ENCODE data around the gene TCF7L1. TPM values are rescaled to one million over a fixed set of nuclear protein-coding genes. Genes with fewer than 3 reads are reported as not detected.

Gene TCF7L1
- total and polyA plus RNA-seq, 2 of the 13 experiments (the other 11 are each of a cell fraction or from before 2014, with no cell fraction given) = 0.04 to 0.15 TPM

DNA sequence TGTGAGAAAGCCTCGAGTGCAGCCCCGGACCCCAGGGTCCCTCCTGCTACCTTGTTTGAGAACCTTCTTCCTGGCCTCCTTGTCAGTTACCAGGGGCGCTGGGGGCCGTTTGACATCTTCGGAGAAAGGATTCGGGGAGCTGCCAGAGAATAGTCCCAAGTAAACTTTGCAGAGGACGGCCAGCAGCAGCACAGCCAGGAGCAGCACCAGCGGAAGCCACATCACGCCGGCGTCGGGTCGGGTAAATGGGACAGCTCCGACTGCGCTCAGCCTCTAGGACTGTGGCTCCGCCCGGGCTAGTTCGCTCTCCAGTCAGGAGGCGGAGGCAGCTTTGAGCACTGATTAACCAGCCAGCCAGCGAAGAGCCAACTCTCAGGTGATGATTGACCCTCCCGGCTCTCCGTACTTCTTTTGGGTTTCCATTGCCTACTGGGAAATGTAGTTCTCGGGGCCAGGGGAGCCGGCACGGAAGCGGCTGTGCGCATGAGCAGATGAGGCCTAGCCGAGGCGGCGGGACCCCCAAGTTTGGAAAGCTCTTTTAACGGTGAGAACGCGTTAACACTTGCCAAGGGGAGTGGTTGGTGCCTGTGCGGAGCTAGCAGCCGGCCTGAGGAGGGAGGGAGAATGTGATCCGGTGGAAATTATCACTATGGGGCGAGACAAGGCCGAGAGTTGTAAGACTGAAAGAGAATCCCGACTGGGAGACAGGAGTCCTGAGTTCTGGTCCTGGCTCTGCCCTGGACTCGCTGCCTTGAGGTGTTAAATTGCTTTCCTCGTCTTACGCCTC, 221.3 kb downstream of the TCF7L1 start, which contains the start of the genes ELMOD3 and RETSAT (continued):
- TF ChIP-seq ZNF275 (CRISPR knock-in tag; IDR thresholded peaks at IDR 0.05; ENCODE audit: borderline replicate concordance) (peak; percentile 99; the same call in 1 of the 2 replicates), ISL2 (CRISPR knock-in tag; IDR thresholded peaks at IDR 0.05) (peak; percentile 93), IRX3 (CRISPR knock-in tag; IDR thresholded peaks at IDR 0.05; ENCODE audit: borderline replicate concordance, low read depth) (peak; percentile 35; the same call in 1 of the 2 replicates), PAX8 (CRISPR knock-in tag; IDR thresholded peaks at IDR 0.05; ENCODE audit: borderline replicate concordance) (peak; percentile 91; the same call in 1 of the 2 replicates), ATF7-NPFF (CRISPR knock-in tag; IDR thresholded peaks at IDR 0.05; ENCODE audit: low read depth) (0 out of 2 replicates have a peak, but pooled peaks have one; percentile 37), ZNF816 (CRISPR knock-in tag; IDR thresholded peaks at IDR 0.05; ENCODE audit: borderline replicate concordance) (peak; percentile 16; the same call in 1 of the 2 replicates), RARG (CRISPR knock-in tag; IDR thresholded peaks at IDR 0.05; ENCODE audit: low read depth) (peak; percentile 97; the same call in 1 of the 2 replicates), SRSF9 (IDR thresholded peaks at IDR 0.05; ENCODE audit: borderline replicate concordance, insufficient read depth, low read depth, low read length, poor library complexity, severe bottlenecking) (no peak), ZNF775 (CRISPR knock-in tag; IDR thresholded peaks at IDR 0.05; ENCODE audit: borderline replicate concordance) (no peak), BHLHE40 (IDR thresholded peaks at IDR 0.05; ENCODE audit: low read length) (no peak; the same call in 1 of the 2 replicates), ZNF101 (CRISPR knock-in tag; IDR thresholded peaks at IDR 0.05; ENCODE audit: borderline replicate concordance, low read depth) (peak; percentile 94; the same call in 1 of the 2 replicates), ZNF207 (IDR thresholded peaks at IDR 0.05; ENCODE audit: borderline replicate concordance) (no peak), ZNF781 (CRISPR knock-in tag; IDR thresholded peaks at IDR 0.05; ENCODE audit: borderline replicate concordance, not compliant biosample characterization) (peak; percentile 30), ZNF513 (CRISPR knock-in tag; conservative IDR thresholded peaks at IDR 0.05) (no peak), BRF2 (CRISPR knock-in tag; IDR thresholded peaks at IDR 0.05) (peak; percentile 93)
- TF ChIP-seq, protein P1, sequence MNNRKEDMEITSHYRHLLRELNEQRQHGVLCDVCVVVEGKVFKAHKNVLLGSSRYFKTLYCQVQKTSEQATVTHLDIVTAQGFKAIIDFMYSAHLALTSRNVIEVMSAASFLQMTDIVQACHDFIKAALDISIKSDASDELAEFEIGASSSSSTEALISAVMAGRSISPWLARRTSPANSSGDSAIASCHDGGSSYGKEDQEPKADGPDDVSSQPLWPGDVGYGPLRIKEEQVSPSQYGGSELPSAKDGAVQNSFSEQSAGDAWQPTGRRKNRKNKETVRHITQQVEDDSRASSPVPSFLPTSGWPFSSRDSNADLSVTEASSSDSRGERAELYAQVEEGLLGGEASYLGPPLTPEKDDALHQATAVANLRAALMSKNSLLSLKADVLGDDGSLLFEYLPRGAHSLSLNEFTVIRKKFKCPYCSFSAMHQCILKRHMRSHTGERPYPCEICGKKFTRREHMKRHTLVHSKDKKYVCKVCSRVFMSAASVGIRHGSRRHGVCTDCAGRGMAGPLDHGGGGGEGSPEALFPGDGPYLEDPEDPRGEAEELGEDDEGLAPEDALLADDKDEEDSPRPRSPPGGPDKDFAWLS (CRISPR knock-in tag; IDR thresholded peaks at IDR 0.05; ENCODE audit: borderline replicate concordance) = no peak

Data from HepG2 (cell line).